ENCODE measurements around the gene MYO1C. TPM values are rescaled to one million over a fixed set of nuclear protein-coding genes. Genes with fewer than 3 reads are reported as not detected.

Gene MYO1C
- total RNA-seq, 1 experiment from 2014 or later = 73.6 TPM

DNA sequence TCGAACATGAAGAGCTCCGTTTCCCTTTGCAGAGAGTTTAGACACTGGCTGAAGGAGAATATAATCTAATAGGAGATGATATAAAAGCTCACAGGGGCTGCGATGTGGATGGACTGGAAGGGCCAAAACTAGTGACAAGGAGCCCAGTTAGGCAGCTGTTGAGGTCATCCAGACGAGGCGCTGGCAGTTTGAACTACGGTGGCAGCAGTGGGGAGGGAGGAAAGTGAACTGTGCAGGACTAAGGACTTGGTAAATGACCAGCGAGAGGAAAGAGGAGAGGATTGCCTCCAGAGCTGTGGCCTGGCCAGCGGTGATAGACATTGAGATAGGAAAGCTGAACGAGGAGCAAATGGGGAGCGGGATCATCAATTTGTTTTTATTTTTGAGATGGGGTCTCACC, 77.9 kb downstream of the MYO1C start (continued):
- TF ChIP-seq AFF4 (CRISPR knock-in tag; IDR thresholded peaks at IDR 0.05; ENCODE audit: borderline replicate concordance) = no peak

Other genes with a start within 250 kb of the MYO1C start
- 0.44 to 0.76 TPM in 2 of 3 replicates, not detected in the other for gene BHLHA9, start 222.2 kb downstream of the MYO1C start, total RNA-seq (2021)
- not detected in 3 replicates for gene TRARG1, start 213.0 kb downstream of the MYO1C start, total RNA-seq (2021)
- 1,033 to 1,180 TPM (median 1,148 TPM) in 3 replicates for gene YWHAE, start 92.5 kb downstream of the MYO1C start, total RNA-seq (2021)
- gene CRK, start 36.5 kb downstream of the MYO1C start, total RNA-seq (2021) = 43.6 to 45.2 TPM (median 43.7 TPM) in 3 replicates
- gene INPP5K, start 23.9 kb upstream of the MYO1C start, total RNA-seq (2021) = 17.1 to 26.8 TPM (median 18.5 TPM) in 3 replicates
- gene PITPNA, start 70.1 kb upstream of the MYO1C start, total RNA-seq (2021) = 58.3 to 68.4 TPM (median 60.2 TPM) in 3 replicates
- 10.3 to 11.6 TPM (median 11.0 TPM) in 3 replicates for gene SLC43A2, start 136.1 kb upstream of the MYO1C start, total RNA-seq (2021)
- gene SCARF1, start 153.0 kb upstream of the MYO1C start, total RNA-seq (2021) = 3.7 to 5.4 TPM (median 4.9 TPM) in 3 replicates
- gene RILP, start 157.2 kb upstream of the MYO1C start, total RNA-seq (2021) = 10.2 to 13.8 TPM (median 11.7 TPM) in 3 replicates
- 323 to 388 TPM (median 328 TPM) in 3 replicates for gene PRPF8, start 192.2 kb upstream of the MYO1C start, total RNA-seq (2021)
- 1.4 to 1.9 TPM (median 1.4 TPM) in 3 replicates for gene TLCD2, start 217.7 kb upstream of the MYO1C start, total RNA-seq (2021)
- 14.0 to 16.4 TPM (median 15.1 TPM) in 3 replicates for gene WDR81, start 232.0 kb upstream of the MYO1C start, total RNA-seq (2021)

Measured in WTC11 (cell line).